Stimulated activated CD8-positive, alpha-beta memory T cell treated with anti-CD3 and anti-CD28 coated beads, Interleukin-2, amount 100 ng/mL, for 1 hour (primary cell): ENCODE results near the gene ABHD3.
"Not testable (repeated sequence)": the region's sequence is repeated elsewhere in the genome, so short reads cannot be mapped to it uniquely, and the experiment has no call there.

ENCODE experiments used
- DNase-seq, 2 donors: peaks; one replicate each; pipeline ENCODE4 v3.0.0-alpha.2; 2020; ENCODE audit warnings: low read depth in 2 of 2

ABHD3 gene

DNA sequence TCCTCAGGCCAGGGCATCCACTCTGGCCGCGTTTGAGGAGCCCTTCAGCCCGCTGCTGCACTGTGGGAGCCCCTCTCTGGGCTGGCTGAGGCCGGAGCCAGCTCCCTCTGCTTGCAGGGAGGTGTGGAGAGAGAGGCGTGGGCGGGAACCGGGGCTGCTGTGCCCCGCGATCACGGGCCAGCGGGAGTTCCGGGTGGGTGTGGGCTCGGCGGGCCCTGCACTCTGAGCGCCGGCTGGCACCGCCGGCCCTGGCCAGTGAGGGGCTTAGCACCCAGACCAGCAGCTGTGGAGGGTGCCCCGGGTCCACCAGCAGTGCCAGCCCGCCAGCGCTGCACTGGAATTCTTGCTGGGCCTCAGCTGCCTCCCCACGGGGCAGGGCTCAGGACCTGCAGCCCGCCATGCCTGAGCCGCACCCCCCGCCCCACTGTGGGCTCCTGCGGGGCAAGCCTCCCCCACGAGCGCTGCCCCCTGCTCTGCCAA is 1.9 kb upstream of the ABHD3 start:
- no peak for DNase-seq

DNA sequence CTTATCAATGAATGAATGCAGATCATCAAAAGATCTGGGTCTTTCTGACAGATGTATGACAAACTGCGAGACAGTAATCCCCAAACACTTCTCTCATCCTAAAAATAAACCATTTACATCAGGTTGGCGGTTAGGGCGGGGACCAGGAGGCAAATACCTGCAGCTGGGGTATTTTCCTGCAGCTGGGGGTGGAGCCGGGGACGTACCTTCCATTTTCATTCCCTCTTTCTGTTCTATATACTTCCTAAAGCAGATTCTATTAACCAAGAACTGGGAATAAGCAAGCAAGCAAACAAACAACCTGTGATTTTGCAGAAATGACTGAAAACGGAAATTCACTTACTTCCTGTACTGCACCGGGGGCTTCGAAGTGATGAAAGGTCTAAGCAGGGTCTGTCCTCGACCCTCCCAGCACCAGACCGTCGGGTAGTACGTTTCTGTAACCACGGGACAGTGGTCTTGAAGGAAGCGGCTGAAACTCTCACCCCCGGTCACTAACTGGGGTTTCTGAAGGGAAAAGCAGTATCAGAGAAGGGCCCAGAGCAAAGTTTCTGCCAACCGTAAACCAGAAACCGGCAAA is 1.2 kb downstream of the ABHD3 start:
- no peak for DNase-seq

GRCh38 chr18:21702602-21703001 is 2.0 kb downstream of the ABHD3 start:
- no peak for DNase-seq

DNA sequence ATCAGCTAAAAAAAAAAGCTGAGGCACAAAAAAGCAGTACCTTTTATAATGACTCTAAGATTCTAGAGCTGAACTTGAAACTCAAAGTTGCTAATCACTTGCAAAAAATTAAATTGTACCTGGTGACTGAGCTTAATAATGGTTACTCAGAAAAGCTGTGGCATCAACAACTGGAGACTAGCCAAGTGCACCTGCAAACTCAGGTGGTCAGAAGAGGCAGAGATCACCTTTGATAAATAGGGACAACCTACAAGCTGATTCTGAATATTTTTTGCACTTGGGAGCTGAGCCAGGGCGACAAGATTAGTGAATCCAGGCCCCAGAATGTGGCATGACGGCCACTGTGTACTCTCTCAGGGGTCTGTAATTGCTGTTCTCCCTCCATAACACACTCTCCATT is 3.0 kb downstream of the ABHD3 start:
- no peak for DNase-seq

GRCh38 chr18:21700528-21701075 is 4.0 kb downstream of the ABHD3 start:
- no peak for DNase-seq

DNA sequence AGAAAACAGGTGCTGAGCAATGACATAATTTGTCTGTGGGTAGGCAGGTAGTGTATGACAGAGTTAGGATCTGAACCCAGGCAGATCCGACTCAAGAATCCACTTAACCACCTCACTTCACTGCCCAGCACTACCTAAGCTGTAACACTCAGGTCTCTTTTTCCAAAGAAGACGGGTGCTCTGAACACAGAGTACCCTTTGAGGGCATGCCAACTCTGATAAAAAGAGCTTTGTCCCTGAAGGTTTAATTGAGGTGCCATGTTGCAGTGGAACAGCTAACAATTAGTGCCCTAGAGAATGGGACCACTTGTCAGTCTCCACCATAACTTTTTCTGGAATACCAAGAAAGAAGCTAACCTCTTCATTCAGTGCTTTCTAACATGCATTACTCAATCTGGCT is 11.3 kb downstream of the ABHD3 start:
- no peak for DNase-seq

DNA sequence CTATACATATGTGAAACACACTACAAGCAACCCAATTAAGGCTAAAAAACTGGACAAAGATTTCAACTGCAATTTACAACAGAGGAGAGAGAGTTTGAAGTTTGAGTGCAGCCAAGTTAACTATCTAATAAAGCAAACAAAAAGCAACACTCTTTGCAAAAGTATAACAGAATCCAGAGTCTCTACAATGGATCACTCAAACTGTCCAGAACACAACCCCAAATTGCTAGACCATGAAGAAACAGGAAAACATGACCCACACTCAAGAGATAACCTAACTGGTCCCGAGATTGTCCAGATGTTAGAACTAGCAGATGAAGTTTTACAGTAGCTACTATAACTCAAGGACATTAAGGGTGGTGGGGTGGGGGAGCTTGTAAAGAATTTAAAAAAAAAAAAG is 14.8 kb downstream of the ABHD3 start:
- no peak for DNase-seq

- DNase-seq, result no peak
Measured at GRCh38 chr18:21686282-21687105, 18.1 kb downstream of the ABHD3 start.

GRCh38 chr18:21685556-21685981 is 19.0 kb downstream of the ABHD3 start:
- not testable (repeated sequence) for DNase-seq

GRCh38 chr18:21684731-21685130 is 19.8 kb downstream of the ABHD3 start:
- DNase-seq, result no peak

GRCh38 chr18:21682371-21683051 is 22.1 kb downstream of the ABHD3 start:
- no peak for DNase-seq

DNA sequence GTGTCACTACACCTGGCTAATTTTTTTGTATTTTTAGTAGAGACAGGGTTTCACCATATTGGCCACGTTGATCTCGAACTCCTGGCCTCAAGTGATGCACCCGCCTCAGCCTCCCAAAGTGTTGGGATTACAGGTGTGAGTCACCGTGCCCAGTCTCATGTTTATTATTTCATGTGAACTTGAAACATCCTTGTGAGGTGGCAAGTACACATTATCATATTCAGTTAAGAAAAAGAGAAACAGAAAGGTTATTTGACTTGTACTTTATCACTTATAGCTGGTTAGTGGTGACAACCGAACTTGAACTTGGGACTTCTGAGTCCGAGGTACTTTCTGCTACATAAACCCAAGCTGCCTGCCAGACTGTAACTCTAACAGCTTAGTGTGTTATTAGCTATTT is 24.4 kb downstream of the ABHD3 start:
- DNase-seq, result no peak

DNA sequence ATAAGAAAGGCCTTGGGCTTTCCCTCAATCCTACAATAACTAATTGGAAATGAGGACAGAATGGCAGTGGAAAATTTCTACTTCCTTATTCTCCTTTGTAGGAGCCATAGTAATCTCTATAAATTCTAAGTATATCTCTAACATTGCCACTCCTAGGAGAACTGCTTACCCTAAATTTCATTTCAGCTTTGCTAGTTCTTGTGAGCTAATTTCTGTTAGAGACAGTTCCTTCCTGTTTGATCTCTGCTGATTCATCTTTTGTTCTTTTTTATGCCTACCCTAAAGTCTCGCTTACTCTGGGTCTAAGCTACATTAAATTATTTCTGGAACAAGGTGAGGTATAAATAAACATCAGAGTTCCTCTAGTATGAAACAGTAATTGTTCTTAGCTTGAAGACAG is 25.7 kb downstream of the ABHD3 start:
- DNase-seq, result no peak

GRCh38 chr18:21675354-21675753 is 29.2 kb downstream of the ABHD3 start:
- DNase-seq, result not testable (repeated sequence)

GRCh38 chr18:21672521-21673267 is 31.9 kb downstream of the ABHD3 start:
- no peak for DNase-seq

GRCh38 chr18:21669736-21670285 is 34.8 kb downstream of the ABHD3 start:
- no peak for DNase-seq

DNA sequence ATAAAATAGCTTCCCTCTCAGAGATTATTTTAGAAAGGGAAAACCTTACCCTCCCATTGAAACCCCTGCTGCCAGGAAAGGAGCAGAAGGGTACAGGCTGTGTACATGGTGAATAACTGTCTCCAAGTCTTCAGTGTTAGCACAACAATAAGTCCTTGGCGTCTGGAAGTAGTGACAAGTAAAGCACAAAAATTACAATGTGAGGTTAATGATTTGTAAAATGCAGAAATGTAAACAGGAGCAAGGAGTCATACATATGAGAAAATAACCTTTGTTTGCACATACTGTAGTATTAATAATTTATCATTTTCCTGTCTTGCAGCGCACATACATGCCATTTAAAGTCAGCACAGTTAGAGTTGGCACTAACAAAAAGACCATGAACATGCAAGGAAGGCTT is 40.5 kb downstream of the ABHD3 start:
- no peak for DNase-seq

- DNase-seq, result no peak
Measured at GRCh38 chr18:21663578-21663977, 41.0 kb downstream of the ABHD3 start.

GRCh38 chr18:21662581-21662980 is 42.0 kb downstream of the ABHD3 start:
- DNase-seq, result no peak

DNA sequence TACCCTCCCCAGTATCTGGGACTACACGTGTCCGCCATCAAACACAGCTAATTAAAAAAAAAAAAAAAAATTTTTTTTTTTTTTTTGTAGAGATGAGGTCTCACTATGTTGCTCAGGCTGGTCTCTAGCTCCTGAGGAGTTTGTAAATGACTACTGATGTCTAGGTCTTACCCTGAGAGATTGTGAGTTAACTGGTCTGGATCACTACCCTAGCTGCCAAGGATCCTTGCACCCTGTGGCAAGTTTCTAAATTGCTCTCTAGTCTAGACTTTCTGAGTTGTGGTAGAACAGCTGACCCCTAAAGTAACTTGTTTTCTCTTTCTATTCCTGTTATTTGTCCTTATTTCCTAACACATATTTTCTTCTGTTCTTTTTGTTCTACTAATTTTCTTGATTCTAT is 44.5 kb downstream of the ABHD3 start:
- DNase-seq, result no peak

DNA sequence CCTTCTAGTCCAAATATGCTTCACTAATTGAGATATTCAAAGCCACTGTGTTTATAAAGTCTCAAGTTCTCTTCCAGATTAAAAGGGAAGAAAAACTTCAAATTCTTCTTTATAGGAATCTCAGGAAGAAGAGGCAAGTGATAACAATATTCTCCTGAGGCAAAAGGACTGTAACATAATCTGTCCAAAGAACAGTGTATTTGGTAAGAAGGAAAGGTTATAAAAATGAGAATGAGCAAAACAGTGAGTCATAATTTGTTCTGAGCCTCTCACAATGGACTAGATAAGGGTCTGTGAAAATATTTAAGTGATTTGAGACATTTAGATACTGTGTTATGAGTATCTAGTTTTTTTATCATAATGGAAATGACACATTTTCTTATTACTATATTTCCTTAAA is 48.2 kb downstream of the ABHD3 start:
- DNase-seq, result no peak
